Measurements from ENCODE around the gene HS3ST6. TPM values are rescaled to one million over a fixed set of nuclear protein-coding genes. Genes with fewer than 3 reads are reported as not detected.

HS3ST6 gene
- total and polyA plus RNA-seq, 2 of the 13 experiments (the other 11 are each of a cell fraction or from before 2014, with no cell fraction given), result not detected

GRCh38 chr16:1964506-1965395 is 46.5 kb upstream of the HS3ST6 start, which contains the start of gene RPS2 (continued):
- TF ChIP-seq BCLAF1 (IDR thresholded peaks at IDR 0.05) (no peak), CCDC6 (CRISPR knock-in tag; IDR thresholded peaks at IDR 0.05) (0 out of 2 replicates have a peak, but pooled peaks have one; percentile 39), PRMT3 (CRISPR knock-in tag; IDR thresholded peaks at IDR 0.05; ENCODE audit: borderline replicate concordance, low read depth) (peak; percentile 64; the same call in 1 of the 2 replicates), ZNF414 (CRISPR knock-in tag; IDR thresholded peaks at IDR 0.05) (peak; percentile 81; the same call in 1 of the 2 replicates), SMC3 (IDR thresholded peaks at IDR 0.05; ENCODE audit: low read length) (no peak), MXD3 (CRISPR knock-in tag; IDR thresholded peaks at IDR 0.05) (peak; percentile 85), ZGPAT (CRISPR knock-in tag; IDR thresholded peaks at IDR 0.05) (peak; percentile 88), ZNF788 (CRISPR knock-in tag; IDR thresholded peaks at IDR 0.05; ENCODE audit: borderline replicate concordance) (peak; percentile 75; the same call in 1 of the 2 replicates), ZSCAN21 (CRISPR knock-in tag; IDR thresholded peaks at IDR 0.05; ENCODE audit: borderline replicate concordance) (no peak), SAP130 (CRISPR knock-in tag; IDR thresholded peaks at IDR 0.05; ENCODE audit: low read depth) (peak; percentile 92), ELF1 (CRISPR knock-in tag; IDR thresholded peaks at IDR 0.05) (peak; percentile 86), CHD4 (IDR thresholded peaks at IDR 0.05; ENCODE audit: borderline replicate concordance, low read length) (no peak), ZNF761 (CRISPR knock-in tag; conservative IDR thresholded peaks at IDR 0.05) (0 out of 2 replicates have a peak, but pooled peaks have one; percentile 30), ZNF468 (CRISPR knock-in tag; IDR thresholded peaks at IDR 0.05) (0 out of 2 replicates have a peak, but pooled peaks have one; percentile 35), UBTF (CRISPR knock-in tag; IDR thresholded peaks at IDR 0.05) (peak; percentile 74), NFE2 (CRISPR knock-in tag; IDR thresholded peaks at IDR 0.05) (no peak)
